NCI-H2227 (cell line): ENCODE results near the gene KRT9.

Experiments
- DNase-seq: peaks from one replicate; lab custom pipeline; 2025; ENCODE audit not compliant: unreplicated experiment; lab: John Stamatoyannopoulos, UW

Gene KRT9

GRCh38 chr17:41530062-41531048 is 41.5 kb downstream of the KRT9 start:
- no peak for DNase-seq

- no peak for DNase-seq
These were observed 42.4 kb downstream of the KRT9 start for GRCh38 chr17:41529491-41529915.

- no peak for DNase-seq
These were observed 42.9 kb downstream of the KRT9 start for GRCh38 chr17:41528959-41529353.

GRCh38 chr17:41527063-41528023 is 44.5 kb downstream of the KRT9 start:
- no peak for DNase-seq

- no peak for DNase-seq
These were observed 47.6 kb downstream of the KRT9 start for GRCh38 chr17:41524261-41524660.

- no peak for DNase-seq
These were observed 48.1 kb downstream of the KRT9 start for GRCh38 chr17:41523787-41524186.

- DNase-seq: no peak
These were observed 48.6 kb downstream of the KRT9 start for GRCh38 chr17:41523225-41523593.

- DNase-seq: no peak
These were observed 49.3 kb downstream of the KRT9 start for GRCh38 chr17:41522301-41523224.

- no peak for DNase-seq
These were observed 50.1 kb downstream of the KRT9 start for GRCh38 chr17:41521574-41522261.

GRCh38 chr17:41520821-41521521 is 50.9 kb downstream of the KRT9 start:
- DNase-seq: no peak

- no peak for DNase-seq
These were observed 52.2 kb downstream of the KRT9 start for GRCh38 chr17:41519501-41520224.

- DNase-seq: peak; percentile 12
These were observed 52.9 kb downstream of the KRT9 start, which contains the start of gene KRT15 for GRCh38 chr17:41518789-41519449. TSS of gene KRT15 (minus strand) at chr17:41518890. CDS start at chr17:41518827, 63 bp downstream.

- DNase-seq: no peak
These were observed 53.8 kb downstream of the KRT9 start for GRCh38 chr17:41518031-41518430.

- no peak for DNase-seq
These were observed 55.0 kb downstream of the KRT9 start for GRCh38 chr17:41516830-41517283.

GRCh38 chr17:41516147-41516829 is 55.6 kb downstream of the KRT9 start:
- DNase-seq: no peak
